Cardiac muscle cell (in vitro differentiated cells and primary cell): Measurements from ENCODE around the gene ZDHHC18. TPM values are rescaled to one million over a fixed set of nuclear protein-coding genes. Genes with fewer than 3 reads are reported as not detected.

Experiments used
- DNase-seq, 2 donors: peaks; one replicate each; pipeline versions ENCODE4 v3.0.0 to v3.0.0-alpha.2; 2010 to 2017; ENCODE audit warnings: low read depth in 1 of 2, low spot score in 1 of 2
- H3K27ac ChIP-seq: fragments of 200-600 bp; sonication (generic); 2 replicates; pipeline ENCODE4 v1.5.1; 2016
- H3K27me3 ChIP-seq: fragments of 200-600 bp; sonication (generic); 2 replicates; pipeline ENCODE4 v1.6.0; 2016; ENCODE audit warnings: control low read depth
- H3K36me3 ChIP-seq: fragments of 200-600 bp; sonication (generic); 2 replicates; pipeline ENCODE4 v1.5.1; 2016; ENCODE audit warnings: control low read depth
- H3K4me1 ChIP-seq: fragments of 200-600 bp; sonication (generic); 2 replicates; pipeline ENCODE4 v1.8.1; 2017; ENCODE audit warnings: low read depth, mild to moderate bottlenecking, mixed run types
- H3K4me3 ChIP-seq: fragments of 200-600 bp; sonication (generic); 2 replicates; pipeline ENCODE4 v1.5.1; 2016; ENCODE audit warnings: mild to moderate bottlenecking
- H3K9me3 ChIP-seq: fragments of 200-600 bp; sonication (generic); 2 replicates; pipeline ENCODE4 v1.5.1; 2017; ENCODE audit warnings: low read depth, mild to moderate bottlenecking, control low read depth
- CTCF ChIP-seq: IDR thresholded peaks from 2 replicates; pipeline ENCODE4 v1.5.1; 2012; ENCODE audit warnings: low read depth, mild to moderate bottlenecking, low read length
- polyA plus RNA-seq: library from polyadenylated mRNA; unstranded; fragments of >200 nt; fragmentation: Nextera tagmentation; extraction: Ambion mirVana; gene quantifications from 2 replicates; pipeline ENCODE4 v1.2.1, GENCODE V29; 2016
- total RNA-seq: library from RNA; depleted of rRNA; stranded (reverse); fragments of >200 nt; gene quantifications from 2 replicates; pipeline ENCODE4 v1.2.3, GENCODE V29; 2016

Gene ZDHHC18
- total and polyA plus RNA-seq, 2 experiments from 2014 or later = 16.1 to 16.6 TPM

GRCh38 chr1:26811708-26812107, 14.8 kb upstream of the ZDHHC18 start:
- DNase-seq = no peak
- no peak overlapping the region for H3K27ac ChIP-seq
- H3K36me3 ChIP-seq = no peaks in the 10 kb centered on the region
- H3K4me3 ChIP-seq = no peak overlapping the region
- no peak for TF ChIP-seq CTCF
- no peaks in the 10 kb centered on the region for H3K4me1 ChIP-seq
- H3K9me3 ChIP-seq = no peaks in the 10 kb centered on the region
- H3K27me3 ChIP-seq = no peaks in the 10 kb centered on the region

GRCh38 chr1:26814377-26814776, 12.1 kb upstream of the ZDHHC18 start:
- no peaks in the 10 kb centered on the region for H3K36me3 ChIP-seq
- no peak for DNase-seq
- H3K4me3 ChIP-seq = no peak overlapping the region
- H3K9me3 ChIP-seq = no peaks in the 10 kb centered on the region
- H3K27ac ChIP-seq = no peak overlapping the region
- H3K27me3 ChIP-seq = no peaks in the 10 kb centered on the region
- no peaks in the 10 kb centered on the region for H3K4me1 ChIP-seq
- no peak for TF ChIP-seq CTCF

DNA sequence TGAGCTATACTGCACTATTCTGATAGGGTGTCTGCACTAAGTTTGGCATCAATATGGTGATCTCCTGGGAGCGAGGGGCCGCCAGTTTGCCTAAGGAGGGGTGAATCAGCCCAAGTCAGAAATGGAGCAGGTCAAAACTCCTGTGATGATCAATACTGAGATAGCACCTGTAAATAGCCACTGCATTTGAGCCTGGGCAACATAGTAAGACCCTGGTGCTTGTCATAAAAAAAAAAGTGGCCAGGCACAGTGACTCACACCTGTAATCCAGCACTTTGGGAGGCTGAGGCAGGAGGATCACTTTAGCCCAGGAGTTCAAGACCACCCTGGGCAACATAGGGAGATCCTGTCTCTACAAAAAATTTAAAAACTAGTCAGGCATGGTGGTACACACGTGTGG, 11.6 kb upstream of the ZDHHC18 start:
- no peak for DNase-seq
- TF ChIP-seq CTCF = no peak
- H3K4me3 ChIP-seq = no peak overlapping the region
- H3K36me3 ChIP-seq = no peaks in the 10 kb centered on the region
- no peaks in the 10 kb centered on the region for H3K4me1 ChIP-seq
- H3K27ac ChIP-seq = no peak overlapping the region
- no peaks in the 10 kb centered on the region for H3K27me3 ChIP-seq
- no peaks in the 10 kb centered on the region for H3K9me3 ChIP-seq

DNA sequence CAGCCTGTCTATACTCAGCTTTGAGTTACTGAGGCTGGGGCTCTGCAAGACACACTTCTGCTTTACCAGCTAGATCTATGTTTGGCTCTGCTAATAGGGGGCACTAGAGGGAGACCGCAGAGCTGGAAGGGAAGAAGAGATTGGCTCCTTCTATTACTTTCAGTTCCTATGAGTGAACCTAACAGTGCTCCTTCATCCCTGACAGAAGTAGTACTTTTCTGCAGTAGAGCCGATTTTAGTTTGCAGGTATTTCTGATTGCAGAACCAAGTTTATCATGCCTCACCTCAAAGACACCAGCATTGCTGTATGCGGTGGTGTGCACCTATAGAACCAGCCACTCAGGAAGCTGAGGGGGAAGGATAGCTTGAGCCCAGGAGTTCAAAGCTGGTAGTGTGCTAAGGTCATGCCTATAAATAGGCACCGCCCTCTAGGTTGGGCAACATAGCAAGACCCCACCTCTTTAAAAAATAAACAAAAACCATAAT, 5.7 kb upstream of the ZDHHC18 start:
- DNase-seq = no peak
- Histone ChIP-seq H3K4me3 (no peak overlapping the region), H3K27me3 (no peaks in the 10 kb centered on the region), H3K27ac (no peak overlapping the region), H3K4me1 (peaks cover 2% of the 10 kb centered on the region), H3K9me3 (no peaks in the 10 kb centered on the region), H3K36me3 (no peaks in the 10 kb centered on the region)
- TF ChIP-seq CTCF = peak; percentile 13

DNA sequence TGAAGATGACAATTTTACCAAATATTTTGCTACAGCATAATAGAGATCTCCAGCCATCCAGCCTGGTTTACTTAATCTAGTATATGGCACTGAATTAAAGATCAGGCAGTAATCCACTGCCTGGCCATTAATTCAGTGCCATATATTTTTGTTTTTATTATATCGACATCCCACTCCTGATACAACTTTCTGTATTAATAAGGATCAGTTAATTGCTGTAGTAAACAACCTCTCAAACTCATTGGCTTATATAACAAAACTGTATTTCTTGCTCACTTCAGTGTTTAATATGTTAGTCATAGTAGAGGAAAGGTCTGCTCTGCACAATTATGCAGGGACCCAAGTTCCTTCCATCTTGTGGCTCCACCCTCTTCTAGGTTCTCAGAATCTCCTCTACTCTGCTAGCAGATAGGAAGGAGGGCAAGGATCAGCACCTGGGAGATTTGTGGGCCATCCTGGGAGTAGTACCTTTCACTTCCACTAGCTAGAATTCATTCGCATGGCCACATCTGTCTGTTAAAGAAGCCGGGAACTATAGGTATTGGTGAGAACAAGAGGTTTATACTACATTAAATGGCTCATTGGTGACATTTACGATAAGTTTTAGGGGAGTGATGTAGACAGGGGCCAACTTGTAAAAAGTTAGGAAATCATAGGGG, 3.6 kb upstream of the ZDHHC18 start:
- Histone ChIP-seq H3K4me3 (no peak overlapping the region), H3K4me1 (peaks cover 11% of the 10 kb centered on the region), H3K9me3 (no peaks in the 10 kb centered on the region), H3K27ac (no peak overlapping the region), H3K27me3 (no peaks in the 10 kb centered on the region), H3K36me3 (no peaks in the 10 kb centered on the region)
- DNase-seq = no peak
- TF ChIP-seq CTCF = no peak
